ENCODE results near the gene PREX1. TPM values are rescaled to one million over a fixed set of nuclear protein-coding genes. Genes with fewer than 3 reads are reported as not detected.
A peak's percentile ranks its signal among the peaks of the same experiment; 100 is the strongest.

Gene PREX1
- total RNA-seq, 1 donor from 2014 or later = 11.2 TPM

DNA sequence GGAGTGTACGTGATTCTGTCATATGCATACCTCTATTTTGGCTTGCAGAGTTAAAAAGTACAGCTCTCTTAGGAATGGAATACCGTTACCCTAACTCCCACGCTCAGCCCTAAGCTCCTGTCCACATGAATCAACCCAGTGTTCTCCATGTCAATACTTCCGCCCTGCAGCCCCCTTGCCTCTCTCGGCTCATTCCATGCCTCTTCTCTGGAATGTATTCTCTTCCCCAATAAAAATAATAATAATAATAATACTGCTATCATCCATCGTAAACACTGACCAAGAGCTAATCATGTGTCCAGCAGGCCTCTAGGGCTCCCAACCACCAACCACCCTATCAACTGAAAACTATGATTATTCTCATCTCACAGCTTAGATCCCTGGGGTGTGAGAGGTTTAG is 100.6 kb downstream of the PREX1 start:
- no peak for TF ChIP-seq CTCF (IDR thresholded peaks at IDR 0.05; ENCODE audit: borderline replicate concordance)
- intact Hi-C loops (cut with micrococcal nuclease) = no loop called here
- Histone ChIP-seq H3K27me3 (ENCODE audit: low read depth) (no peaks in the 10 kb centered on the region), H3K9me3 (replicated peaks) (no peaks in the 10 kb centered on the region), H3K36me3 (peaks cover 7% of the 10 kb centered on the region), H3K4me1 (peaks cover 34% of the 10 kb centered on the region), H3K27ac (replicated peaks) (no peak overlapping the region), H3K4me3 (no peak overlapping the region)
- DNase-seq = no peak

- Histone ChIP-seq H3K4me3 (no peak overlapping the region), H3K27ac (replicated peaks) (no peak overlapping the region), H3K27me3 (ENCODE audit: low read depth) (no peaks in the 10 kb centered on the region), H3K9me3 (replicated peaks) (no peaks in the 10 kb centered on the region), H3K36me3 (peaks cover 7% of the 10 kb centered on the region), H3K4me1 (peaks cover 30% of the 10 kb centered on the region)
- no peak for TF ChIP-seq CTCF (IDR thresholded peaks at IDR 0.05; ENCODE audit: borderline replicate concordance)
- DNase-seq = no peak
- intact Hi-C loops (cut with micrococcal nuclease) = no loop called here
These were observed 102.2 kb downstream of the PREX1 start for GRCh38 chr20:48725555-48725991.

DNA sequence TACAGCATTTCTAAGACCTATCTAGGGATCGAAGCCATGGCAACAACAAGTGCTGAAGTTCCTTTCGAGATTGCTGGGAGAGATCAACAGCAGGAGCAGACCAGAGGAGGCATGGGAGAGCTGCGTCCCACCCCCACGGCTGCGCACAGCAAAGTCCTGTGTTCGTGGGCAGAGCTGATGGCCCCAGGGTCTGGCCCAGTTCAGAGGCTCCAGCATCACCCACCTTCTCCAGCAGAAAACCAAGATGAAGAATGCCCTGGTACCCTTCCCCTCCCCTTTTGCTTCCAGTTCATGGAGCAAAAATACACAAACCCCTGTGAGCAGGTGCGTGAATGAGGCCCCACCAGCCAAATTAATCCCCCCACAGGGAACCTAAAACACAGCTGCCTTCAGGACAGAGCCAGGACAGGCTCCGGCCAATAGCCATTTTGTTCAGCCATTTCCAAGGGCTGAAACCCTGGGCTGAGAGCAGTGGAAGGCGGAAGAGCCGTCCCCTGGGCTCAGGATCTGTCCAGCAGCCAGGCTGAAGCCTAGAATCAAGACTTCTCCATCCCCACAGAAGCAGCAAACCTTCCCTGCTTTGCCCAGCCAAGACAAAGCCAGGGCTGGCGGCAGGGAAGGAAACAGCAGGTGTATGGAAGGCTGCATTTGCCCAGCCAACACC is 102.8 kb downstream of the PREX1 start:
- Histone ChIP-seq H3K27me3 (ENCODE audit: low read depth) (no peaks in the 10 kb centered on the region), H3K36me3 (peaks cover 7% of the 10 kb centered on the region), H3K4me1 (peaks cover 30% of the 10 kb centered on the region), H3K27ac (replicated peaks) (no peak overlapping the region), H3K9me3 (replicated peaks) (no peaks in the 10 kb centered on the region), H3K4me3 (no peak overlapping the region)
- TF ChIP-seq CTCF (IDR thresholded peaks at IDR 0.05; ENCODE audit: borderline replicate concordance) = no peak
- no peak for DNase-seq
- intact Hi-C loops (cut with micrococcal nuclease) = no loop called here

DNA sequence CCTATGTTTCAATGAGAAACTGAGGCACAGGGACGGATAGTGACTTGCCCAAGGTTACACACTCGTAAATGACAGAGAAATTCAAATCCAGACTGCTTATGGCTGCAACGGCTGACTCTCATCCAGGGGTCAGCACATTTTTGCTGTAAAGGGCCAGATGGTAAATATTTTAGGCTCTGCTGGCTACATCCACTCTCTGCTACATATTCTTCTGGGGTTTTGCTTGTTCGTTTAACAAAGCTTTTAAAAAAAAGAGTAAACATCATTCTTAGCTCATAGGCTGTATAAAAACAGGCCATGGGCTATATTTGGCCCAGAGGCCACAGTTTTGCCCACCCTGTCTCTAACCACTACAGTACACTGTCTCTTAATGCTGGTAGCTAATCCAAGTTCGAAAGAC is 103.4 kb downstream of the PREX1 start:
- Histone ChIP-seq H3K27me3 (ENCODE audit: low read depth) (no peaks in the 10 kb centered on the region), H3K4me1 (peaks cover 30% of the 10 kb centered on the region), H3K9me3 (replicated peaks) (peaks cover 5% of the 10 kb centered on the region), H3K27ac (replicated peaks) (peak overlapping the region; percentile 71), H3K36me3 (peaks cover 7% of the 10 kb centered on the region), H3K4me3 (no peak overlapping the region)
- intact Hi-C loops (cut with micrococcal nuclease) = no loop called here
- TF ChIP-seq CTCF (IDR thresholded peaks at IDR 0.05; ENCODE audit: borderline replicate concordance) = no peak
- no peak for DNase-seq

- Histone ChIP-seq H3K4me1 (peaks cover 30% of the 10 kb centered on the region), H3K27ac (replicated peaks) (peak overlapping the region; percentile 71), H3K36me3 (peaks cover 7% of the 10 kb centered on the region), H3K27me3 (ENCODE audit: low read depth) (no peaks in the 10 kb centered on the region), H3K4me3 (no peak overlapping the region), H3K9me3 (replicated peaks) (peaks cover 9% of the 10 kb centered on the region)
- no peak for DNase-seq
- intact Hi-C loops (cut with micrococcal nuclease) = no loop called here
- TF ChIP-seq CTCF (IDR thresholded peaks at IDR 0.05; ENCODE audit: borderline replicate concordance) = no peak
These were observed 104.2 kb downstream of the PREX1 start for GRCh38 chr20:48723308-48724264.
